Measurements from ENCODE around the gene DCLRE1C.
"Not testable (repeated sequence)": the region's sequence is repeated elsewhere in the genome, so short reads cannot be mapped to it uniquely, and the experiment has no call there.

DCLRE1C gene

GRCh38 chr10:14967897-14968296, 14.0 kb upstream of the DCLRE1C start:
- Histone ChIP-seq H3K27me3 (ENCODE audit: insufficient read depth, low read length) (no peaks in the 10 kb centered on the region), H3K27ac (ENCODE audit: low read length) (no peak overlapping the region), H3K4me3 (ENCODE audit: low read length) (no peak overlapping the region), H3K4me1 (ENCODE audit: insufficient read depth, low read length) (no peaks in the 10 kb centered on the region), H3K9me3 (ENCODE audit: insufficient read depth, low read depth, low read length) (no peaks in the 10 kb centered on the region), H3K9ac (ENCODE audit: low read depth, low read length) (no peak overlapping the region), H3K36me3 (ENCODE audit: insufficient read depth, low read depth, low read length) (no peaks in the 10 kb centered on the region)

GRCh38 chr10:14959221-14960057, 5.5 kb upstream of the DCLRE1C start, which contains the start of gene MEIG1:
Gene MEIG1 (plus strand): TSS chr10:14959388. CDS start chr10:14966469, 7,081 bp downstream.
- Histone ChIP-seq H3K36me3 (ENCODE audit: insufficient read depth, low read depth, low read length) (no peaks in the 10 kb centered on the region), H3K4me3 (ENCODE audit: low read length) (peak within 1 kb of the TSS; percentile 94), H3K9me3 (ENCODE audit: insufficient read depth, low read depth, low read length) (no peaks in the 10 kb centered on the region), H3K27ac (ENCODE audit: low read length) (peak within 1 kb of the TSS; percentile 55), H3K27me3 (ENCODE audit: insufficient read depth, low read length) (no peaks in the 10 kb centered on the region; the same call in 1 of the 2 replicates), H3K4me1 (ENCODE audit: insufficient read depth, low read length) (no peaks in the 10 kb centered on the region), H3K9ac (ENCODE audit: low read depth, low read length) (peak within 1 kb of the TSS; percentile 91)

GRCh38 chr10:14958872-14959220, 5.0 kb upstream of the DCLRE1C start:
- H3K27ac ChIP-seq (ENCODE audit: low read length) = no peak overlapping the region

GRCh38 chr10:14954934-14955333, 1.0 kb upstream of the DCLRE1C start:
- Histone ChIP-seq H3K36me3 (ENCODE audit: insufficient read depth, low read depth, low read length) (no peaks in the 10 kb centered on the region), H3K4me1 (ENCODE audit: insufficient read depth, low read length) (peaks cover 7% of the 10 kb centered on the region; the same call in 1 of the 2 replicates), H3K9me3 (ENCODE audit: insufficient read depth, low read depth, low read length) (no peaks in the 10 kb centered on the region), H3K27ac (ENCODE audit: low read length) (no peak overlapping the region), H3K4me3 (ENCODE audit: low read length) (peak overlapping the region; percentile 89), H3K9ac (ENCODE audit: low read depth, low read length) (peak overlapping the region; percentile 86; the same call in 1 of the 2 replicates), H3K27me3 (ENCODE audit: insufficient read depth, low read length) (no peaks in the 10 kb centered on the region)

More at GRCh38 chr10:14958872-14959220, 5.0 kb upstream of the DCLRE1C start:
- Histone ChIP-seq H3K9ac (ENCODE audit: low read depth, low read length) (peak overlapping the region; percentile 91; the same call in 1 of the 2 replicates), H3K4me1 (ENCODE audit: insufficient read depth, low read length) (no peaks in the 10 kb centered on the region), H3K27me3 (ENCODE audit: insufficient read depth, low read length) (no peaks in the 10 kb centered on the region; the same call in 1 of the 2 replicates), H3K36me3 (ENCODE audit: insufficient read depth, low read depth, low read length) (no peaks in the 10 kb centered on the region), H3K9me3 (ENCODE audit: insufficient read depth, low read depth, low read length) (no peaks in the 10 kb centered on the region), H3K4me3 (ENCODE audit: low read length) (peak overlapping the region; percentile 94)

- Histone ChIP-seq H3K9me3 (ENCODE audit: insufficient read depth, low read depth, low read length) (no peaks in the 10 kb centered on the region), H3K4me1 (ENCODE audit: insufficient read depth, low read length) (peaks cover 7% of the 10 kb centered on the region; the same call in 1 of the 2 replicates), H3K27me3 (ENCODE audit: insufficient read depth, low read length) (no peaks in the 10 kb centered on the region), H3K27ac (ENCODE audit: low read length) (no peak overlapping the region), H3K4me3 (ENCODE audit: low read length) (peak overlapping the region; percentile 89), H3K9ac (ENCODE audit: low read depth, low read length) (peak overlapping the region; percentile 86), H3K36me3 (ENCODE audit: insufficient read depth, low read depth, low read length) (peaks cover 9% of the 10 kb centered on the region; the same call in 1 of the 2 replicates)
Observed at GRCh38 chr10:14953424-14954000, 384 bp downstream of the DCLRE1C start.

GRCh38 chr10:14952851-14953423, 959 bp downstream of the DCLRE1C start:
- H3K4me3 ChIP-seq (ENCODE audit: low read length) = peak overlapping the region; percentile 89
- H3K4me1 ChIP-seq (ENCODE audit: insufficient read depth, low read length) = peaks cover 7% of the 10 kb centered on the region; the same call in 1 of the 2 replicates
- no peaks in the 10 kb centered on the region for H3K27me3 ChIP-seq (ENCODE audit: insufficient read depth, low read length)
- H3K9me3 ChIP-seq (ENCODE audit: insufficient read depth, low read depth, low read length) = no peaks in the 10 kb centered on the region
- H3K36me3 ChIP-seq (ENCODE audit: insufficient read depth, low read depth, low read length) = peaks cover 15% of the 10 kb centered on the region
- H3K27ac ChIP-seq (ENCODE audit: low read length) = no peak overlapping the region
- peak overlapping the region; percentile 86 for H3K9ac ChIP-seq (ENCODE audit: low read depth, low read length)

GRCh38 chr10:14949291-14949690, 4.6 kb downstream of the DCLRE1C start:
- Histone ChIP-seq H3K9ac (ENCODE audit: low read depth, low read length) (no peak overlapping the region), H3K4me3 (ENCODE audit: low read length) (no peak overlapping the region)

GRCh38 chr10:14947268-14947667, 6.6 kb downstream of the DCLRE1C start:
- H3K9me3 ChIP-seq (ENCODE audit: insufficient read depth, low read depth, low read length) = no peaks in the 10 kb centered on the region
- no peak overlapping the region for H3K4me3 ChIP-seq (ENCODE audit: low read length)
- H3K4me1 ChIP-seq (ENCODE audit: insufficient read depth, low read length) = peaks cover 7% of the 10 kb centered on the region; the same call in 1 of the 2 replicates
- H3K27ac ChIP-seq (ENCODE audit: low read length) = no peak overlapping the region
- no peak overlapping the region for H3K9ac ChIP-seq (ENCODE audit: low read depth, low read length)
- H3K36me3 ChIP-seq (ENCODE audit: insufficient read depth, low read depth, low read length) = peaks cover 47% of the 10 kb centered on the region
- no peaks in the 10 kb centered on the region for H3K27me3 ChIP-seq (ENCODE audit: insufficient read depth, low read length)

More at GRCh38 chr10:14949291-14949690, 4.6 kb downstream of the DCLRE1C start:
- H3K9me3 ChIP-seq (ENCODE audit: insufficient read depth, low read depth, low read length) = no peaks in the 10 kb centered on the region
- peaks cover 35% of the 10 kb centered on the region for H3K36me3 ChIP-seq (ENCODE audit: insufficient read depth, low read depth, low read length)
- H3K27me3 ChIP-seq (ENCODE audit: insufficient read depth, low read length) = no peaks in the 10 kb centered on the region
- H3K27ac ChIP-seq (ENCODE audit: low read length) = no peak overlapping the region
- peaks cover 7% of the 10 kb centered on the region; the same call in 1 of the 2 replicates for H3K4me1 ChIP-seq (ENCODE audit: insufficient read depth, low read length)

GRCh38 chr10:14945108-14945507, 8.8 kb downstream of the DCLRE1C start:
- Histone ChIP-seq H3K36me3 (ENCODE audit: insufficient read depth, low read depth, low read length) (peaks cover 51% of the 10 kb centered on the region), H3K27ac (ENCODE audit: low read length) (no peak overlapping the region)

GRCh38 chr10:14942950-14943338, 11.0 kb downstream of the DCLRE1C start:
- H3K4me1 ChIP-seq (ENCODE audit: insufficient read depth, low read length); H3K27me3 ChIP-seq (ENCODE audit: insufficient read depth, low read length); H3K9ac ChIP-seq (ENCODE audit: low read depth, low read length); H3K9me3 ChIP-seq (ENCODE audit: insufficient read depth, low read depth, low read length); H3K27ac ChIP-seq (ENCODE audit: low read length); H3K4me3 ChIP-seq (ENCODE audit: low read length): not testable (repeated sequence)
- H3K36me3 ChIP-seq (ENCODE audit: insufficient read depth, low read depth, low read length) = peaks cover 46% of the 10 kb centered on the region

More at GRCh38 chr10:14945108-14945507, 8.8 kb downstream of the DCLRE1C start:
- H3K27me3 ChIP-seq (ENCODE audit: insufficient read depth, low read length) = no peaks in the 10 kb centered on the region
- H3K9me3 ChIP-seq (ENCODE audit: insufficient read depth, low read depth, low read length) = no peaks in the 10 kb centered on the region
- H3K9ac ChIP-seq (ENCODE audit: low read depth, low read length) = no peak overlapping the region
- no peaks in the 10 kb centered on the region for H3K4me1 ChIP-seq (ENCODE audit: insufficient read depth, low read length)
- H3K4me3 ChIP-seq (ENCODE audit: low read length) = no peak overlapping the region

GRCh38 chr10:14942147-14942949, 11.5 kb downstream of the DCLRE1C start:
- H3K36me3 ChIP-seq (ENCODE audit: insufficient read depth, low read depth, low read length) = peaks cover 42% of the 10 kb centered on the region

More at GRCh38 chr10:14942147-14942949, 11.5 kb downstream of the DCLRE1C start:
- not testable (repeated sequence) for H3K27ac ChIP-seq (ENCODE audit: low read length); H3K9me3 ChIP-seq (ENCODE audit: insufficient read depth, low read depth, low read length); H3K4me3 ChIP-seq (ENCODE audit: low read length); H3K9ac ChIP-seq (ENCODE audit: low read depth, low read length); H3K27me3 ChIP-seq (ENCODE audit: insufficient read depth, low read length); H3K4me1 ChIP-seq (ENCODE audit: insufficient read depth, low read length)
